ENCODE data around the gene ZBTB16. TPM values are rescaled to one million over a fixed set of nuclear protein-coding genes. Genes with fewer than 3 reads are reported as not detected.

The ZBTB16 gene
- total RNA-seq, 1 donor from 2014 or later, result 39.4 TPM

GRCh38 chr11:114169821-114170220 is 110.3 kb downstream of the ZBTB16 start:
- H3K36me3 Mint-ChIP-seq (ENCODE audit: low read depth), result no peaks in the 10 kb centered on the region
- no peaks in the 10 kb centered on the region for H3K9me3 Mint-ChIP-seq
- H3K27me3 Mint-ChIP-seq (ENCODE audit: low read depth), result no peaks in the 10 kb centered on the region
- DNase-seq (ENCODE audit: low read depth, low spot score), result no peak
- peaks cover 84% of the 10 kb centered on the region for H3K4me1 Mint-ChIP-seq
- H3K27ac Mint-ChIP-seq (ENCODE audit: unreplicated experiment), result no peak overlapping the region
- no peak for TF ChIP-seq CTCF (conservative IDR thresholded peaks at IDR 0.05)
- H3K4me3 Mint-ChIP-seq, result no peak overlapping the region

- DNase-seq (ENCODE audit: low read depth, low spot score), result no peak
- Mint-ChIP-seq H3K27ac (ENCODE audit: unreplicated experiment) (no peak overlapping the region), H3K9me3 (no peaks in the 10 kb centered on the region), H3K36me3 (ENCODE audit: low read depth) (no peaks in the 10 kb centered on the region), H3K27me3 (ENCODE audit: low read depth) (no peaks in the 10 kb centered on the region), H3K4me3 (no peak overlapping the region), H3K4me1 (peaks cover 81% of the 10 kb centered on the region)
- TF ChIP-seq CTCF (conservative IDR thresholded peaks at IDR 0.05), result no peak
Measured at GRCh38 chr11:114170226-114170625, 110.7 kb downstream of the ZBTB16 start.

GRCh38 chr11:114171257-114172054 is 111.9 kb downstream of the ZBTB16 start:
- H3K4me3 Mint-ChIP-seq, result no peak overlapping the region
- no peaks in the 10 kb centered on the region for H3K9me3 Mint-ChIP-seq
- H3K4me1 Mint-ChIP-seq, result peaks cover 70% of the 10 kb centered on the region
- H3K27ac Mint-ChIP-seq (ENCODE audit: unreplicated experiment), result peak overlapping the region; percentile 46
- H3K36me3 Mint-ChIP-seq (ENCODE audit: low read depth), result no peaks in the 10 kb centered on the region
- no peak for TF ChIP-seq CTCF (conservative IDR thresholded peaks at IDR 0.05)
- DNase-seq (ENCODE audit: low read depth, low spot score), result no peak
- H3K27me3 Mint-ChIP-seq (ENCODE audit: low read depth), result no peaks in the 10 kb centered on the region

GRCh38 chr11:114172055-114172861 is 112.7 kb downstream of the ZBTB16 start:
- Mint-ChIP-seq H3K27me3 (ENCODE audit: low read depth) (no peaks in the 10 kb centered on the region), H3K36me3 (ENCODE audit: low read depth) (no peaks in the 10 kb centered on the region), H3K9me3 (no peaks in the 10 kb centered on the region), H3K4me3 (no peak overlapping the region), H3K4me1 (peaks cover 62% of the 10 kb centered on the region), H3K27ac (ENCODE audit: unreplicated experiment) (no peak overlapping the region)
- DNase-seq (ENCODE audit: low read depth, low spot score), result no peak
- TF ChIP-seq CTCF (conservative IDR thresholded peaks at IDR 0.05), result no peak

GRCh38 chr11:114172871-114173444 is 113.4 kb downstream of the ZBTB16 start:
- peaks cover 55% of the 10 kb centered on the region for H3K4me1 Mint-ChIP-seq
- H3K27ac Mint-ChIP-seq (ENCODE audit: unreplicated experiment), result no peak overlapping the region
- no peaks in the 10 kb centered on the region for H3K36me3 Mint-ChIP-seq (ENCODE audit: low read depth)
- TF ChIP-seq CTCF (conservative IDR thresholded peaks at IDR 0.05), result no peak
- no peaks in the 10 kb centered on the region for H3K9me3 Mint-ChIP-seq
- H3K27me3 Mint-ChIP-seq (ENCODE audit: low read depth), result no peaks in the 10 kb centered on the region
- no peak for DNase-seq (ENCODE audit: low read depth, low spot score)
- H3K4me3 Mint-ChIP-seq, result no peak overlapping the region
